ENCODE results near the gene SLC24A4. TPM values are rescaled to one million over a fixed set of nuclear protein-coding genes. Genes with fewer than 3 reads are reported as not detected.

The SLC24A4 gene
- total RNA-seq, 6 donors from 2014 or later, result 0.49 to 5.7 (median 2.0) TPM

GRCh38 chr14:92322516-92322915, 449 bp upstream of the SLC24A4 start:
- Histone ChIP-seq H3K27ac (no peak overlapping the region), H3K4me3 (peak overlapping the region in 1 of 4 donors; percentile 54), H3K36me3 (no peaks in the 10 kb centered on the region), H3K4me1 (peaks cover 17 to 21% (median 20%) of the 10 kb centered on the region in 4 donors), H3K9me3 (no peaks in the 10 kb centered on the region), H3K27me3 (peaks cover 0 to 26% (median 17%) of the 10 kb centered on the region in 4 donors)
- TF ChIP-seq POLR2AphosphoS5 (IDR thresholded peaks at IDR 0.05) (no peak), EP300 (IDR thresholded peaks at IDR 0.05) (no peak)
- no peak for ATAC-seq (ENCODE audit: low FRiP score in 2 of 2)
- WGBS, 2 donors, result 6 to 10% methylated on average over 20 to 23 of the region's 23 CpGs
- peak in 1 of 2 donors; percentile 58 for DNase-seq

GRCh38 chr14:92323916-92324818, 1.2 kb downstream of the SLC24A4 start:
- H3K36me3 ChIP-seq, result no peaks in the 10 kb centered on the region
- H3K27ac ChIP-seq, result no peak overlapping the region
- peaks cover 17 to 21% (median 20%) of the 10 kb centered on the region in 4 donors for H3K4me1 ChIP-seq
- ATAC-seq (ENCODE audit: low FRiP score in 2 of 2) (no peak), DNase-seq (peak in 1 of 2 donors; percentile 71)
- H3K9me3 ChIP-seq, result no peaks in the 10 kb centered on the region
- WGBS, 2 donors, result 7 to 12% methylated on average over 18 to 38 of the region's 42 CpGs
- H3K27me3 ChIP-seq, result peaks cover 0 to 26% (median 17%) of the 10 kb centered on the region in 4 donors
- H3K4me3 ChIP-seq, result peak overlapping the region in 3 of 4 donors; percentile 40 to 54 (median 50)
- TF ChIP-seq POLR2A (IDR thresholded peaks at IDR 0.05) (no peak), POLR2AphosphoS5 (IDR thresholded peaks at IDR 0.05) (no peak), EP300 (IDR thresholded peaks at IDR 0.05) (no peak), CTCF (IDR thresholded peaks at IDR 0.05) (no peak)

- no peak for DNase-seq
- Histone ChIP-seq H3K4me3 (no peak overlapping the region), H3K9me3 (no peaks in the 10 kb centered on the region), H3K27me3 (peaks cover 0 to 26% (median 17%) of the 10 kb centered on the region in 4 donors), H3K27ac (no peak overlapping the region), H3K36me3 (no peaks in the 10 kb centered on the region), H3K4me1 (peaks cover 17 to 21% (median 20%) of the 10 kb centered on the region in 4 donors)
- 54 to 56% methylated on average over 4 of the region's 4 CpGs for WGBS, 2 donors
- TF ChIP-seq POLR2A (IDR thresholded peaks at IDR 0.05) (no peak), POLR2AphosphoS5 (IDR thresholded peaks at IDR 0.05) (no peak), CTCF (IDR thresholded peaks at IDR 0.05) (no peak), EP300 (IDR thresholded peaks at IDR 0.05) (no peak)
- ATAC-seq (ENCODE audit: low FRiP score in 2 of 2), result no peak
Observed at GRCh38 chr14:92325835-92326234, 2.9 kb downstream of the SLC24A4 start.

- no peak for DNase-seq
- no peaks in the 10 kb centered on the region for H3K36me3 ChIP-seq
- no peak for TF ChIP-seq POLR2A (IDR thresholded peaks at IDR 0.05)
- no peak overlapping the region for H3K4me3 ChIP-seq
- ATAC-seq (ENCODE audit: low FRiP score in 2 of 2), result no peak
- H3K4me1 ChIP-seq, result peaks cover 4 to 6% (median 6%) of the 10 kb centered on the region in 4 donors
- WGBS, 2 donors, result 65 to 80% methylated on average over 8 of the region's 8 CpGs
- no peaks in the 10 kb centered on the region for H3K9me3 ChIP-seq
- H3K27me3 ChIP-seq, result peaks cover 0 to 7% (median 3%) of the 10 kb centered on the region in 4 donors
- H3K27ac ChIP-seq, result no peak overlapping the region
Observed at GRCh38 chr14:92328664-92329255, 5.8 kb downstream of the SLC24A4 start.

GRCh38 chr14:92334050-92334449, 11.1 kb downstream of the SLC24A4 start:
- WGBS, 2 donors, result 84 to 89% methylated on average over 4 of the region's 4 CpGs

More at GRCh38 chr14:92334050-92334449, 11.1 kb downstream of the SLC24A4 start:
- H3K4me1 ChIP-seq, result no peaks in the 10 kb centered on the region
- H3K27me3 ChIP-seq, result no peaks in the 10 kb centered on the region
- no peak for ATAC-seq (ENCODE audit: low FRiP score in 2 of 2)
- DNase-seq, result no peak
- H3K9me3 ChIP-seq, result no peaks in the 10 kb centered on the region
- no peak overlapping the region for H3K4me3 ChIP-seq
- TF ChIP-seq POLR2A (IDR thresholded peaks at IDR 0.05), result no peak
- no peak for TF ChIP-seq EP300 (IDR thresholded peaks at IDR 0.05)
- no peak for TF ChIP-seq CTCF (IDR thresholded peaks at IDR 0.05)
- TF ChIP-seq POLR2AphosphoS5 (IDR thresholded peaks at IDR 0.05), result no peak
- H3K27ac ChIP-seq, result no peak overlapping the region
- H3K36me3 ChIP-seq, result no peaks in the 10 kb centered on the region

Data from upper lobe of left lung (tissue), 6 donors.